Uterus (tissue), 2 donors: ENCODE data around the gene FHOD1.

Experiments used
- CTCF ChIP-seq, 4 experiments: fragments of 200-600 bp in 2 of 4; fragments of 450-650 bp in 2 of 4; sonication (generic) in 2 of 4; IDR thresholded peaks; one replicate each; pipeline ENCODE4 v1.5.1; 2016 to 2019; ENCODE audit warnings: antibody characterized with exemption in 4 of 4, mild to moderate bottlenecking in 2 of 4, moderate library complexity in 1 of 4
- POLR2A ChIP-seq, 2 donors: fragments of 450-650 bp; IDR thresholded peaks; one replicate each; pipeline ENCODE4 v1.6.1; 2016; ENCODE audit warnings: antibody characterized with exemption in 2 of 2, mild to moderate bottlenecking in 1 of 2, moderate library complexity in 1 of 2

GRCh38 chr16:67279296-67280089, 32.2 kb upstream of the FHOD1 start, which contains the start of gene PLEKHG4:
- TF ChIP-seq CTCF (IDR thresholded peaks at IDR 0.05) (peak; percentile 42 to 94 (median 90)), POLR2A (IDR thresholded peaks at IDR 0.05) (peak in 1 of 2 donors; percentile 46)
